Smooth muscle cell of the brain vasculature (primary cell): ENCODE results near the gene TLR4.

Experiments used
- DNase-seq: peaks from one replicate; pipeline ENCODE4 v3.0.0-alpha.2; 2012; ENCODE audit warnings: low read depth, low spot score

Gene TLR4

GRCh38 chr9:117714282-117714681 lies 10.1 kb downstream of the TLR4 start:
- no peak for DNase-seq

- DNase-seq: no peak
These were observed 11.3 kb downstream of the TLR4 start for GRCh38 chr9:117715411-117715989.

- no peak for DNase-seq
These were observed 13.9 kb downstream of the TLR4 start for GRCh38 chr9:117718085-117718484.

DNA sequence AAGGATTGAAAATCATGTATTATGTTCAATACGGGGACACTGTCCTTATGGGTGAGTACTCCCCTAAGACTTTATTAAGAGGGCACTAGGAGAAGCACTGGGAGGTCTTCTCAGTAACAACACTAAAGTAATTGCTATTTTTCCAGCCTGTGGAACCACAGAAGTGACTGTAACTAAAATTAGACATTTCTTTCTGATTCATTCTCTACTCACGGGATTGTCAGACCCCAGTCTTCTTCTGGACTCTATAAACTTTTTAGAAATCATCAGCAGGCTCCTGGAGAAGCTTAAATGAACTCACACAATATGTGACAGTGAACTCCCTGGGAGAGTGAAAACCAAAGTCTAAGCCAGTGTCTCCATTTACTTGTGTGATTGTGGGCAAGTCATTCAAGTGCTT lies 14.5 kb downstream of the TLR4 start:
- DNase-seq: no peak

GRCh38 chr9:117719161-117719920 lies 15.1 kb downstream of the TLR4 start:
- DNase-seq: no peak

GRCh38 chr9:117720066-117720465 lies 15.9 kb downstream of the TLR4 start:
- DNase-seq: no peak

DNA sequence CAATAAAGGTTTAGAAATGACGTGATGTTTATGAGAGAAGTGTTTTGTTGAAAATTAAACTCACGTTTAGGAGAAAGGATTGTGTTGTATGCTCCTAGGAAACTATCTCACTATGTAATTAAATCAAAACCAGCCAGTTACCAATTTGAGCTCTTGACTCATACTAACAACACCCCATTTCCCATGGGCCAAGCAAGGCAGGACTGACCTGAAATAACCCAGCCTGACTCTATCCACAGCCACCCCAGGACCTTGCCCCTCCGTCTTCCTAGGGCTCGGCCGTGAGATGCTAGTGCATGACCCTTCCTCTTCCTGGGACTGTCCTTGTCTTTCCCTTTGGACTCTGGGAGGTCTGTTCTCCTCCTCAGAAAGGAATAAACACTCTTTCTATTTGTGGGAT lies 16.4 kb downstream of the TLR4 start:
- peak; percentile 29 for DNase-seq

DNA sequence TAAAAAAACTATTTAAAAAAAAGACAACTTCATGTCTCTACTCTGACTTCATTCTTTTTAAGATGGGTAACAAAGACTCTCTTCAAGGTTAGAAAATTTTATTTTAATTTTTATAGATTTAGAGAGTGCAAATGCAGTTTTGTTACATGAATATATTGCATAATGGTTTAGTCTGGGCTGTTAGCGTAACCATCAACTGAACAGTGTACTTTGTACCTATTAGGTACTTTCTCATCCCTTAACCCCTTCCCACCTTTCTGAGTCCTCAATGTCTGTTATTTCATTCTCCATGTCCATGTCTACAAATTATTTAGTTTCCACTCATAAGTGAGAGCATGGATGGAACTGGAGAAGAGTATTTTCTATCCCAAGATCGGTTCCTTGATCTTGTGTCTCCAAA lies 16.8 kb downstream of the TLR4 start:
- DNase-seq: no peak

DNA sequence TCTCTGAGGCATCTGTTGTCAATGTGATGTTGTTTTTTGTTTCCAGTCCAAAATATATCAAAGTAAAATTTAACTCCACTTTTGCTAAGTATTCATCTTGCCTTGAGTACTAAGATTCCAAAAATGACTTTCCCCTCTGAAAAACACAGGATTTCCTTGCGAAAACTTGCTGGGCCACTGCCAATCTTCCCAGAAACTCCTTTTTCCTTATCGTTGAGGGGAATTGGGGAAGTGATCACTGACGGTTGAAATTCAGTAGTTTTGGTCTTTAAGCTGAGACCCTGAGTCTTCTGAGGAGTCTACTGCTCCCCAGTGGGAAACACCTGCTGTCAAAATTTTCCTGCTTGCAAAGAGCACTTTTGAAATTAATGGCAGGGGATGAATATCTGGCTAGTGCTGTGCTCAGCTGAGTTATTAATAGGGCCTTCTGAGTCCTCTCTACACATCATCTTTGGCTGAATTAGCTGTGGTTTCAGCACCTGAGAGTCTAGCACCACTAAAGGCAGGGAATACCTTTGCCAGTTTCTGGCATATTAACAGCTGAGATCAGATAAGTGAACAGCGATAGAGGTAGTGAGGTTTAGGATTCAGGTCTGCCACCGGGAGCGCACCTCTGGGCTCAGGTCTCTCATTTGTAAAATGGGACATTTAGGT lies 18.0 kb downstream of the TLR4 start:
- no peak for DNase-seq

- DNase-seq: no peak
These were observed 19.9 kb downstream of the TLR4 start for GRCh38 chr9:117723986-117724625.

GRCh38 chr9:117725426-117725887 lies 21.3 kb downstream of the TLR4 start:
- DNase-seq: no peak

DNA sequence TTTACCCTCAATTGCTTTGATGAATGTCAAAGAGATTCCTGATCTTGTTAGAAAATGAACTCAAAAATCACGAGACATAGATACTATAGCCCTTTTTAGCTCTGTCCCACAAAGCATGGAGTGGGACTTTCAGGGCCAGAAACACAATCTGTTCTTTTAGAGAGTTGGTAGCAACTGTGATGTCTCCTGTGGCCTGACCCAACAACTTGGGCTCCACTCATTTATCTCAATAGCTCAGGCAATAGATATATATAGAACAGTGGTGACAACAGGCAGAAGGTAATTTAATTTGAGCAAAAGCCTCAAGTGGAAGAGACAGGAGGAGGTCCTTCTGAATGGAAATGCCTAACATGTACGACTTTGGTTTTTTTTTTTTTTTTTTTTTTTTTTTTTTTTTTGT lies 25.2 kb downstream of the TLR4 start:
- DNase-seq: no peak

GRCh38 chr9:117732494-117732893 lies 28.3 kb downstream of the TLR4 start:
- DNase-seq: no peak

- no peak for DNase-seq
These were observed 29.3 kb downstream of the TLR4 start for GRCh38 chr9:117733465-117733864.

DNA sequence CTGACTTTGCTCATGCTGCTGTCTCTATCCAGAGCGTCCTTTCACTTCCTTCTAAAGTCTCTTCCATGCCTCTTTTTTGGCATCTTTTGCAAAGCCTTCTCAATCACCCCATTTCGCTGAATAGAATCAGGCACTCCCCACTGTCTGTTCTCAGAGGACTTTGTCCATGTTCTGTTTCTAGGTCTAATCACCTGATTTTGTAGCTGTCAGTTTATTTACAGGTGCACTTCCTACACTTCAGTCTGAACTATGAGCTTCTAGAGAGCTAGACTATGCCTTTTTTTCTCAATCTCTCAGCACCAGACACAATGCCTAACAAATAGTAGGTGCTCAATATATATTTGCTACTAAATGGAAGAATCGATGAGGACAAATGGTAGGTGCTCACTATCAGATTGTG lies 29.9 kb downstream of the TLR4 start:
- no peak for DNase-seq

GRCh38 chr9:117734523-117735314 lies 30.5 kb downstream of the TLR4 start:
- DNase-seq: no peak

DNA sequence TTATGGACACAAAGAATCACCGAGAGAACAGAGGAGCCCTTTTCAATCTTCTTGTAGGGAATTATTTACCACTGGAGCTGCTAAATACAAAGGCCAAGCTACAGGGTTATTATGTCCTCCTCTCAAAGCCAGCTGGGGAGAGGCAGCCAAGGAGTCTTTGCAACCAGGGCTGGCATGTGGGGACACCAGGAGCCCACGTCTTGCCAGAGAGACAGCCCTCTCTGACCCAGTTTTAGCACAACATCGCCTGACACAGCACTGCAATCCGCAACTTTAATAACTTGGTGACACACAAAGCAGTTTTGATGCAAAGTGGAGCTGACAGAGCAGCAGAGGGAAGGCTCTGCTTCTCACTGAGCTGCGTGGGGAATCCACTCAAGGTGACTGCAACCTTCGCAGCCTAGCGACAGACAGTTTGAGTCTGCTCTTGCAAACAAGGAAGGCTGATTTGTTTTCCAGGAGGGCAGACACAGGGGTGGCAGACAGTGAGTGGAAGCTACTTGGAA lies 33.6 kb downstream of the TLR4 start:
- no peak for DNase-seq

DNA sequence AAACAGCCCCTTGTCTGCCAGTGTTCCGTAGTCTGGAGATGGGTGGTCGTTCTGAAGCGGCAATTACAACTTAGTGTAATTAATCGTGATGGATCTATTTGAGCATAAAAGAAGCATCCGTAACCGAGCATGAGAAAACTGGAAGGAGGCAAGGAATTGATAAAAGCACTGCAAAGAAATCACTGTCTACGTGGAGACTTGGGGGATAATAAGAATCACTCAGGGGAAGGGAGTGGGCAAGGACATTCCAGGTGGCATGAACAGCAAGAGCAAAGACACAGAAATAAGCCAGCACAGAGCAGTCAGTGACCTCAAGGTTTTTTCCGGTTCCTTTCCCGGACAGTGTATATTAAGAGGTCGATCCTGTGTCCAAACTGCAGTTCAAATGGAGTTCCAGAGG lies 35.0 kb downstream of the TLR4 start:
- DNase-seq: no peak

- DNase-seq: no peak
These were observed 35.6 kb downstream of the TLR4 start for GRCh38 chr9:117739624-117740347.

DNA sequence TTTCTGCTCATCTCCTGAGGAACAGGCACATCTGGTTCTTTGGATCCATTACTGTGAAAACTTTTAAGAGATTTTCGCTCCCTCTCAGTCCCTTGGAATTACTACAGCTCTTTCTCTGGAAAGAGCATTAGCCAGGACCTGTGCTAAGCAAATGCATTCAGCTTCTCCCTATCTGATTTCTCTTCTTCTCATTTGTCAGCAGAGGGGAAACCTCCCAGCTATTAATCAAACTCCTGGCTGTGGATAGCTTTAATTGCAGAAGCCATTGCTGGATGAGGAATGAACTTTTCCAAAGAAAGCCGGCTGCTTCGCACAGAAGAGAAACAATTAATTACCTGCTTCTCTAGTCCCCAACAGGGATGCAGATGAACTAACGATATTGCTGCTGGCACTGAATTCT lies 37.9 kb downstream of the TLR4 start:
- no peak for DNase-seq

DNA sequence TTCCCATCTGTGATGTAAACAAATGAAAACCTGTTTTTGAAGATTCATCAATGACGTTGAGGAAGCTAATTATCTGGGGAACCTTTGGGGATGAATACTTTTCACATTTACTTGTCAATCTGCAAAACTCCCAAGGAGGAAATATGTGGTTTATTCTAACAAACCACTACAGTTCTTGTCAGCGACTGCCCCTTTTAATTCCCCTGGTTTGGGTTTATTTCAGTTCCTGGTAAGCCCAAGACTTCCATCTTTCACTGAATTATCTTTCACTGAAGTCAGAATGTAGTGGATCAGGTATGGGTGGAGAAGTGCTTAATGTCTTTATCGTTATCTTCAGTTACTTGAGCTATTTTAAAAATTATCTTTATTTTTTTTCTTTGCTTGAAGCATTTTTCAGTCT lies 40.2 kb downstream of the TLR4 start:
- DNase-seq: no peak
